ENCODE data around the gene ZNF646.
"Not testable (repeated sequence)": the region's sequence is repeated elsewhere in the genome, so short reads cannot be mapped to it uniquely, and the experiment has no call there.

ZNF646 gene

DNA sequence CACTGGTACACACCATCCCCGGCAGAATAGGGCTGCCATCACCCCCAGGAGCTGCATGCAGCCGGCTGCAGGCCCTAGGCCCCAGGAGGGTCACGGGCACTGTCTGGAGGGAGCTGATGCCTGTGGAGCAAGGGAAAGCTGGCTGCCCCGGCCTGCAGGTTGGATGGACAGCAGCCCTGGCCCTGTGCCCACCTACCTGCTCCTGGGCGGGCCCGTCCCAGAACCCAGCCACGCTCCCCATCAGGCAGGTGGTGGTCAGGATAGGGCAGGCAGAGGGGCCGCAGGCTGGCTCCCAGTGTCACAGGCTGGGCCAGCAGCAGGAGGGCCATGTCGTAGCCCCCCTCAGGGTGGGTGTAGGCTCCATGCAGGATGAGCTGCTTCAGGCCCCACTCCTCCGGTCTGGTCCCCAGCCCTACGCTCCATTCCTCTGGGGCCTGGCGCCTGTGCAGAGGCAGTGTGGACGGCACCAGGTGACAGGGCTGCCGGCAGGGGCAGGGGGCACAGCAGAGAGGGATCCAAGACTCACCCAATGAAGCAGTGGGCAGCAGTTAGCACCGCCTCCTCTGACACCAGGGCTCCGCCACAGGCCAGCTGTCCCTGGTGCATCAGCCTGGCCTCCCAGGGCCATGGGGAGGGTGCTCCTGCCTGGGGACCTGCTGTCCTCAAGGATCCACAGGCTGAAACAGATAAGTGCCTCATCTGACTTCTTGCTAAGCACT is 10.5 kb downstream of the ZNF646 start:
- DNase-seq (ENCODE audit: low read depth) = no peak

DNA sequence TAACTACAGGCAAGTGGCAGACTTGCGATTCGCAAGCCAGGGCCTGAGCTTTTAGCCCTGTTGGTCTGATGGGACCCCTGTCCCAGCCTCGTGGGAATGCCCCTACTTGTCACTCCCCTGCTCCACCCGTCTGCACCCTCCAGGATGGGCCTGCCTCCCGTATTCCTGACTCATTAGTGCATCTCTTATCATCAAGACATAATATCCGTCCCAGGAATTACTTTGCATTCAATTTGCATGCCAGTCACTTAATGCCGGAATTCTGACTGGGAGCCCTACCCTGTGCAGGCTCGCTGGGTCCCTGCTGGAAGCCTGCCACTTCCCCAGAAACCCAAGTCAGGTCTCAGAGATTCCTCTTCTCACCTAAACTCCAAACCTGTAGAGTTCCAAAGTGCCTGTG is 11.2 kb downstream of the ZNF646 start:
- DNase-seq (ENCODE audit: low read depth) = no peak

DNA sequence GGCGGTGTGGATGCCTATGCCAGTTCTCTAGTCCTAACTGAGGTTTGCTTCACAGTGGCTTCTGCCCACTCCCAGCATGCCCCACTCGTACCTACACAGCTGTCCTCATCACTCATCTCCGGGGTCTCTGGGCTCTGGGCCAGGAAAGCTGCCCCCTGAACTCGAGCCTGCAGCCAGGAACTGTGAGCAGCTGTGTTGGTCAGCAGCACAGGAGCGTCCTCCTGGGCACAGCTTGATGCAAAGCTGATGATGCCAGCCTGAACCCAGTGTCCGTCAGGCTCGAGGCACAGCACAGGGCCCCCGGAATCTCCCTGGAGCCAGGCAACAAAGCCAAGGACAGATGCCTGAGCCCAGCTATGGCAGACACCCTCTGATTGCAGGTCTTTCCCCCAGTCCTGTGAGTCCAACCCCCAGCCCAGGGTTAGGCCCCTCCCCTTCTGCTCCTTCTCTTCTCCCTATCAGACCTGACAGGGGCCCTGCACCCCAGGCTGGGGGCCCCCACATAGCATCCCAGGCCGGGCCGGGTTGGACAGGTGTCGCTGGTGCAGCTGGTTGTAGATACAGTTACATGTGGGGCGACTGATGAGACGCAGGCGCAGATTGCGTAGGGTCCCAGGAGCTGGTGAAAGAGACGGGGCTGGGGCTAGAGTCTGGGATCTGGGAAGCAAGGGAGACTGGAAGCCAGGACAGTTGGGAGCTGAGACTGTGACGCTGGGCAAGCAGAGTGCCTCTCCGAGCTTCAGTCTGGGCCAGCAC is 11.8 kb downstream of the ZNF646 start:
- DNase-seq (ENCODE audit: low read depth) = no peak

DNA sequence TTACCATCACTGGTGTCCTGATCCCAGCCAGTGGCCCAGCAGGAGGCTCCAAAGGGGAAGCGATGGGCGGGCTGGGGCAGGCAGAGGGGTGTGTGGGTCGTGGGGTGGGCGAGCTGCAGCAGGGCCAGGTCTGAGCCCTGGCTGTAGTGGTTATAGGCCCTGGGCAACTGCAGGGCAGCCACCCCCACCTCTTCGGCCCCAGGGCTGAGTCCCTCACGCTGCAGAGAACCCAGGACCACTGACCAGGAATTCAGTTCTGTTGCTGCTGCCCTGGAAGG is 12.3 kb downstream of the ZNF646 start:
- no peak for DNase-seq (ENCODE audit: low read depth)

DNA sequence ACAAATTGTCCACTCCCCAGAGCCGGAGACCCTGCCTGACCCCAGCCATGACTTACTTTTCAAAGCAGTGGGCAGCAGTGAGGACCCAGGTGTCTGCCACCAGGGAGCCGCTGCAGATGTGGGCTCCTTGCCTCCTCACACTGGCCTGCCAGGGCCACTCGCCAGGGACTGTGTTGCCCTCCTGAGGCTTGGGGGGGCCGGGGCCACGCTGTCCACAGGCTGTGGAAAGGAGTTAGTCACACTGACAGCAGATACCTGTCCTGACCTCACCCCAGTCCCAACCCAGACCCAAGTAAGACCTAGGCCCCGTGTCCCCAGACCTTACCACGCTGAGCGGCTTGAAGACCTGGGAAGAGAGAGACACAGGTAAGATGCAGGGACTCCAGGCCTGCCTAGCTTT is 13.3 kb downstream of the ZNF646 start:
- DNase-seq (ENCODE audit: low read depth) = no peak

DNA sequence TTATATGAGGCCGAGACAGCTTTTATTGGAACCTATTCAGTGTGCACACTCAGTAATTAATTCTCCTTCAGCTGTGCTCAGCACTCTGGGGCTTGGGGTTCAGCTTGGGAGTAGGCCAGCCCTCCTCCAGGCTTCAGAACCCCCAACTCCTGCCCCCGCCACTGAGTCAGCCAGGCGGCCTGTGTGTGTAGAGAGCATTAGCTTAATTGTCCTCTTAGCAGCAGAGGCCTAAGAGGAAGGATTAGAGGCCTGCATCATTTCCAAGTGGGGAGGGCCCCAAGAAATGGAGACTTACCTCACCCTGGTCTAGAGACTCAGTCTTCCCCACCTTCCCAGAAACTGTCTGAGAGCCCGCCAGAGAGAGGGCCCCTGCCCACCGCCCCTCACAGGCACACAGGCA is 13.7 kb downstream of the ZNF646 start:
- DNase-seq (ENCODE audit: low read depth) = no peak

DNA sequence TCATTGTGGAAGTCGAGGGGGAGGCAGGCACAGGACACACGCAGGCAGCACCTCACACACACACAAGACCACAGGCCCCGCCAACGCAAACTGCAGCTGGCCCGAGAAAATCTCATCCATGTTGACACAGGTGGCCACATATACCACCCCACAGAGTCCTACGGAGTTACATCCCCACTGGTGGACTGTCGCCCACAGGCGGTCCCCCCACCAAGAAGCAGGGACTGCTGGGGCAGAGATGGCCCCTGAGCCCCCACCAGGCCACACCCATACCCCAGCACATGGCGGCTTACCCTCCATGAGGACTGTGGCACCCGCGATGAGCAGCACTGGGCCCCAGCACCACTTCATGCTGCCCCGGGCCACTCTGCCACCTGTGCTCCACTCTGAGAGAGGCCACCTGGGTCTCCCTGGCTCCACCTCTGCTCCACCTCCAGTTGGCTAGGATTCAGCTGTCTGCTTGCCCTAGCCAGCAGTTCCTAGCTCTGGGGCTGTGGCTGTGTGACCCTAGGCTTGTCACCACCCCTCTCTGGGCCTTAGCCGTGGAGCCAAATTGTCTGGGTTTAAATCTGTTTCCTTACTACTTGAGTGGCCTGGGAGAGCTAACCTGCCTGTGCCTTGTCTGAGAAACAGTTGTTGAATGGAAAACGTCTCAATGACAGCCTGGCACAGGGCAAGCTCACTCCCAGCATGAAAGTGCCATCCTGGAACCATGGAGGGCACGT is 14.4 kb downstream of the ZNF646 start, which contains the start of gene PRSS53:
Gene PRSS53 (minus strand): TSS at position 485 of the 725 bp plus-strand sequence. CDS start 134 bp downstream, at position 351.
- DNase-seq (ENCODE audit: low read depth) = no peak

DNA sequence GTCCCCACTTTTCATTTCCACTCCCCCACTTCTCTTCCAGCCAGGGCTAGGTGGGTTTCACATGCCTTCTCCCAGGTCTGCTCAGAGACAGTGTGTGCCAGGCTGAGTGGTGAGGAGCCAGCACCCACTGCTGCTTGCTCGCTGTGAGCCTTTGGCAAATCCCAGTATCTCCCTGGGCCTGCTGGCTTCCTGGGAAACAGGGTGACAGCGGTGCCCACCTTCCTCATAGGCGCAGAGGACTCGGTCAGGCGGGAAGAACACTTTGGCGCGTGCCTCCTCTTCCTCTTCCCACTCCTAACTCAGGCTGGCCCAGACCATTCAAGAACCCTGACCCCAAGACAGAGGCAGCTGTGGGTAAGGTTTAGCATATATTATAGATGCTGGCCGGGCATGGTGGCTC is 15.0 kb downstream of the ZNF646 start:
- DNase-seq (ENCODE audit: low read depth) = no peak

DNA sequence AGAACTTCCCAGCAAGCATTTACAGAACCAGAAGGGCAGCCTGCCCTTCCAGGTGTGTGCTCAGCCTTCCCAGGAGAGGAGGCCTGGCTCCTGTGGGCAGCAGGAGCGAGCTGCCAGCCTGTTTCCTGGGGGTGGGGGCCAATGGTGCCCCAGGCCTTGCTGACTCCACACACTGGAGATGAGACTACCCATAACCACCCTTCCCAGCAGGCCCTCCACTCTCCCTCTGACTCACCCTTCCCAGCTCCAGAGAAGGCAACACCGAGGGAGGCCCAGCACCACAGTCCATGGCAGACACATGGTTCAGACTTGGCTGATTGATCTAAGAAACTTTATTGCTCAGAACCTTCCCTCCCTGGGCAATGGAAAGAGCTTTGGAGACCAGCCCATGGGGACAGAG is 16.3 kb downstream of the ZNF646 start:
- DNase-seq (ENCODE audit: low read depth) = no peak

DNA sequence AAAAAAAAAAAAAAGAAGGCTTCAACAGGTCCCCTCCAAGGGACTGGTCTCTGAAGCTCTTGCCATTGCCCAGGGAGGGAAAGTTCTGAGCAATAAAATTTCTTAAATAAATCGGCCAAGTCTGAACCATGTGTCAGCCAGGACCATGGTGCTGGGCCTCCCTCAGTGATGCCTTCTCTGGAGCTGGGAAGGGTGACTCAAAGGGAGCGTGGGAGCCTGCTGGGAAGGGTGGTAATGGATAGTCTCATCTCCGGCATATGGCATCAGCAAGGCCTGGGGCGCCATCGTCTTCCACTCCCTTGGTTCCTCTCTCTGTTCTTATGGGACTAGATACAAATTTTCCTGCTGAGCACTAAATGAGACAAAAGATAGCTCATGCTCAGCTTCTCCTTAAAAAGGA is 18.1 kb downstream of the ZNF646 start:
- DNase-seq (ENCODE audit: low read depth) = no peak

DNA sequence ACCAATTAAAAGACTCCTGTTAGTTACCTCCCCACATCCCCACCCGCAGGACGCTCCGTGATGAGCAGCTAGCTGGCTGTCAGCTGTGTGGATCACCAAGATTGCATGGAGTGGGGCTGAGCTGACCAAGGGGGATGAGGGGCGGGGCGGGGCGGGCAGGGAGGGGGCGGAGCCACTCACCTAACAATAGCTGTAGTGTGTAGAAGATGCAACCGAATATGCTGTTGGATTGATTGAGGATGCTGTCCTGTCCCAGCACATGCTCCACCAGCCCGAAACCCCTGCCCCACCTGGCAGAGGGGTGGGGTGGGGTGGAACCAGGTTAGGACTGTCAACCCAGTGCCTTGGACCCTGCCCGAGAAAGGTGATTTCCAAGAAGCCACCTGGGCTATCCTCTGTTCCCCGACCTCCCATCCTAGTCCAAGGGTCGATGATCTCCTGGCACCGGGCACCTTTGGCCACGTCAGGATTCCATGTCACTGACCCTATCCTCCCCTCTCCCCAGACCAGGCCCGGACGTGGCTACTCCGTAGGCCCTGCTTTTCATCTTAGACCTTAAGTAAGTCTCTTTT is 19.0 kb downstream of the ZNF646 start:
- no peak for DNase-seq (ENCODE audit: low read depth)

DNA sequence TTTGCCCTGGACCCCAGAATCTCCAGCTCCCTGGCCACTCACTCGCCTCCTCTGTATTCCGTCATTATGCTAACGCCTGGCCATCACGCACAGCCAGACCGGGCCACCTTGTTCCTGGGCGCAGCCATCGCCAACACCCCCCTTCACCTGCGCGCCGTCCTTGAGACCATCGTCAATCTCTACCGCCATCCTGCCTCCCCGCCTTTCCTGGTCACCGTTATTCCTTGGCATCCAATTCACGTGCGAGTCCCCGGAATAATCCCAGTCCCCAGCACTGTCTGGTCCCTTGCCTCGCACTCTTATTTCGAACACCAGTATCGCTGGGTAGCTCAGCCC is 19.8 kb downstream of the ZNF646 start:
- no peak for DNase-seq (ENCODE audit: low read depth)

DNA sequence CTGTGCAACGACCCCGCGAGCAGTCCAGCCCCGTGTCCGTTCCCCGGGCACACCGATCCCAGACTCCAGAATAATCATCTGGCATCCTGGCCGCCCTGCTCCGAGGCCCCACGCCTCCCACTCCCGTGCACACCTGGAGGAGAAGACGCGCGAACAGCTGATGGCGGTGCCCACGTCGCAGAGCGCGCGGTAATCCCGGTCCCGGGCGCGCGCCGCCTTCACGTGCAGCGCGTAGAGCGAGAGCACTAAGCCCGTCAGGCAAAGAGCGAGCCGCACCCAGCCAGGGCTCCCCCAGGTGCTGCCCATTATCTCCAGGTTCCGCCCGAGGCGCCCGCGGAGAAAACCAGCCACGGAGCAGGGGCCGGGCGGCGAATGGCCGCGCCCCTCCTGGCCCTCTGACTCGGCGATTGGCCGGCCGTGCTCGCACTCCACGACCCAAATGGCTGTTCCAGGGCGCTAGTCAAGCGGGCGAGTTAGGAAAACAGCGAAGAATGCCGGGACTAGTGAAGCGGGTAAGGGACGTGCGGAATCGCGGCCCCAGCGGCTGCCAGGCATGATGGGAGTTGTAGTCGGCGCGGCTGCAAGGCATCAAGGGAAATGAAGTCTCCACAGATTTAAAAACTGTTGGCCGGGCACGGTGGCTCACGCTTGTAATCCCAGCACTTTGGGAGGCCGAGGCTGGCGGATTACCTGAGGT is 20.4 kb downstream of the ZNF646 start, which contains the start of gene VKORC1:
Gene VKORC1 (minus strand): TSS at position 374 of the 697 bp plus-strand sequence. CDS start 68 bp downstream, at position 306.
- DNase-seq (ENCODE audit: low read depth) = peak; percentile 71

DNA sequence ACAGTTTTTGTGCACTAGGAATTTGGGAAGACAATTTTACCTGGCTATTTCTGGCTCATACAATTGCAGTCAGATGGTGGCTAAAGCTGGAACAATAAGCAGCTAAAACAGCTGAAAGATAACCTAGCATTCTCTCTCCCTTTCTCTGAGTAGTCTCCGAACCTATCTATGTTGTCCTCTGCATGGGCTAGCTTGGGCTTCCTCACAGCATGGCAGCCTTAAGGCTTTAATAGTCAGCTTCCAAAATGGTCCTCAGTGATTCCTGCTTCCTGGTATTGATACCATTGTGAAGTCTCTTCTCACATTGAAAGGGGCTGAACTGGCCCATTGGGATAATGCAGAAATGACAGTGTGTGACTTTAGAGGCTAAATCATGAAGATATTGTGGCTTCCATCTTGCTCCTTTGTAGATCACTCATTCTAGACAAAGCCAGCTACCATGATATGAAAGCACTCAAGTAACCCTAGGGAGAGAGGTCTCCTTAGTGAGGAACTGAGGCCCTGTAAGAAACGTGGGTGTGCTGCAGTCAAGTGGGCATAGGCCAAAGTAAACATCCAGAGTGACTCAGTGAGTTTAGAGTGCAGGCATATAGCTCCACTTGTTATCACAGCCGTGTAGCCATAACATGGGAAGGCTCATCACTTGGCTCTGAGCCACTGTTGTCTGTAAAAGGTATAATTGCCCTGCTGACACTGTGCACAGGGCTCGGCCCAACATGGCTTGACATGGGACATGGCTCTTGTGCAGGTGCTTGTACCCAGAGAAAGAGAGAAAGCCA is 25.8 kb downstream of the ZNF646 start:
- DNase-seq (ENCODE audit: low read depth) = no peak

DNA sequence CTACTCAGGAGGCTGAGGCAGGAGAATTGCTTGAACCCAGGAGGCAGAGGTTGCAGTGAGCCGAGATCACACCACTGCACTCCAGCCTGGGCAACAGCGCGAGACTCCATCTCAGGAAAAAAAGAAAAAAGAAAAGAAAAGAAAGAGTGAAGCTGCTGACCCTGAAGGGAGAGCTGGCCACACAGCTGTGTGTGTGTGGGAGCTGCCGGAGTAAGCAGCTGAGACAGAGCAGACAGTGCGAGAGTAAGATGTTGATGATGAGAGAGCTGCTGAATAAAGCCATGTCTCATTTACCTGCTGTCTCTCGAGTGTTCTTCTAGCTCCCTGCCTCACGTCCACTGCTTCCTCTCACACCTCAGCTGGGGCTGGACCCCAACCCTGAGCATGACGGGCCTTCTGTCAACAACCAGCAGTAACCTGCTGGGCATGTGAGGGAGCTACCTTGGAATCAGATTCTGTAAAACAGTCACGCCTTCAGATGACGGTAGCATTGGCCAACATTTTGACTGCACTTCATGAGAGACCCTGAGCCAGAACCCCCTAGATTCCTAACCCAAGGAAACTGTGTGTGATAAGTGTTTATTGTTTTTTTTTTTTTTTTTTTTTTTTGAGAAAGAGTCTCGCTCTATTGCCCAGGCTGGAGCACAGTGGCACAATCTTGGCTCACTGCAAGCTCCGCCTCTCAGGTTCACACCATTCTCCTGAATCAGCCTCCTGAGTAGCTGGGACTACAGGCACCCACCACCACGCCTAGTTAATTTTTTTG is 26.8 kb downstream of the ZNF646 start:
- not testable (repeated sequence) for DNase-seq (ENCODE audit: low read depth)

DNA sequence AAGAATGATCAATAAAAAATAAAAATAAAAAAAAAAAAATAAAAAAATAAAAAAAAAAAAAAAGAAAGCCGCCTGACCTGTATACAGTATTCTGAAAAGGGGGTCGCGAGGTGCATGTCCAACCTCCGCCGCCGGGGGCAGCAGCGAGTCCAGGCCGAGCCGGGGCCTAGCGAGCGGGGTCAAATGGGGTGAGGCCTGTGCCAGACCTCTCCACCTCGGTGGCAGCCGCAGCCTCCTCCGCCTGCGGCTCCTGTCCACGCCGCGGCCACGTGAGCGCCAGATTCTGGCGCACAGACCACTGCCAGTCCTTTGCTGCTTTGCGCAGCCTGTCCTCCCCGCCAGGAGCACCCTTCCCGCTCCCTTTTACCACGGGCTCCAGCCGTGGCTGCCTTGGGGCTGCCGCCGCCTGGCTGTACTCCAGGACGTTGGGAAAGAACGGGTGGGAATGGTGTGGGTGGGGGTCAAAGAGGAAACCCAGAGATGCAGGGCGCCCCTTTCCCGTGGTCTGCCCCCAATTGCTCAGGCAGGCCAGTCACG is 31.5 kb downstream of the ZNF646 start:
- peak; percentile 79 for DNase-seq (ENCODE audit: low read depth)

DNA sequence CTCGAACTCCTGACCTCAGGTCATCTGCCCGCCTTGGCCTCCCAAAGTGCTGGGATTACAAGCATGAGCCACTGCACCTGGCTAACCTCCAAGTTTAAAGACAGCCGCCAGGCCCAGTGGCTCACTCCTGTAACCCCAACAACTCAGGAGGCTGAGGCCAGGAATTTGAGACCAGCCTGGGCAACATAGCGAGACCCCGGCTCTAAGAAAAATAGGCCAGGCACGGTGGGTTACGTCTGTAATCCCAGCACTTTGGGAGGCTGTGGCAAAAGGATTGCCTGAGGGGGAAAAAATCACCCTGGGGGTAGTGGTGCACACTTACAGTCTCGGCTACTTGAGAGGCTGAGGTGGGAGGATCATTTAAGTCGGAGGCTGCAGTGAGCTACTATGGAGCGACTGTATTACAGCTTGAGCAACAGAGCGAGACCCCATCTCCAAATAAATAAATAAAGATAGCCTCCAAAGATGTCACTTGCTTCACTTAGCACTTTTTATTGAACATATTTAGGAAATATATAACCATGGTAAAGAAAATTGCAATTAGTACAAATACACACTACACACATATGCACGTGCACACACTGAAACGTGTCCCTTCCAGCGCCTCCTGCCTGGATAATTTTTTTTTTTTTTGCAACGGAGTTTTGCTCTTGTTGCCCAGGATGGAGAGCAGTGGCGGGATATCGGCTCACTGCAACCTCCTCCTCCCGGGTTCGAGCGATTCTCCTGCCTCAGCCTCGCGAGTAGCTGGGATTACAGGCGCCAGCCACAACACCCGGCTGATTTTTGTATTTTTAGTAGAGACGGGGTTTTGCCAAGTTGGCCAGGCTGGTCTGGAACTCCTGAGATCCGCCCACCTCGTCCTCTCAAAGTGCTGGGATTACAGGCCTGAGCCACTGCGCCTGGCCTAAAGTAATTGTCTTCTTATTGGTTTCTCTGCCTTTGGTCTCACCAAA is 32.6 kb downstream of the ZNF646 start:
- no peak for DNase-seq (ENCODE audit: low read depth)

DNA sequence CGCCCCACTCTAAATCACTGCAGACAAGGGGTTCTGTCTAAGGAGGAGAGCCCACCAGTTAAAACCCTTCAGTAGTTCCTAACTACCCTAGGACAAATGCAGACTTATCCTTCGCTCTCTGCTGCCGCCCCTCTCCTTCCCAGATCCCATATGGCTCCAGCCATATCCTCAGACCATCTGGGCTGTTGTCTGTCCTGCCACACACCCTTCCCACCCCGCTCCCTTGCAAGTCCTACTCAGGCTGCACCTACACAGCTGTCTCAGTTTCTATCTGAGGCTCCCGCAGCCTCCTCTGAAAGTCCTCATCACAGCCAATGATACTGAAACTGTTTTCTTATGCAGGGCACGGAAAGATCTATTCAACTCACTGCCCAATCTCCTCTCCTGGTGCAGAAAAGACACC is 33.2 kb downstream of the ZNF646 start:
- no peak for DNase-seq (ENCODE audit: low read depth)

All from stimulated activated CD8-positive, alpha-beta memory T cell treated with anti-CD3 and anti-CD28 coated beads, Interleukin-7, amount 100 ng/mL, for 24 hours (primary cell).